ENCODE data around the gene PTPRN2.
"Not testable (repeated sequence)": the region's sequence is repeated elsewhere in the genome, so short reads cannot be mapped to it uniquely, and the experiment has no call there.

Gene PTPRN2

DNA sequence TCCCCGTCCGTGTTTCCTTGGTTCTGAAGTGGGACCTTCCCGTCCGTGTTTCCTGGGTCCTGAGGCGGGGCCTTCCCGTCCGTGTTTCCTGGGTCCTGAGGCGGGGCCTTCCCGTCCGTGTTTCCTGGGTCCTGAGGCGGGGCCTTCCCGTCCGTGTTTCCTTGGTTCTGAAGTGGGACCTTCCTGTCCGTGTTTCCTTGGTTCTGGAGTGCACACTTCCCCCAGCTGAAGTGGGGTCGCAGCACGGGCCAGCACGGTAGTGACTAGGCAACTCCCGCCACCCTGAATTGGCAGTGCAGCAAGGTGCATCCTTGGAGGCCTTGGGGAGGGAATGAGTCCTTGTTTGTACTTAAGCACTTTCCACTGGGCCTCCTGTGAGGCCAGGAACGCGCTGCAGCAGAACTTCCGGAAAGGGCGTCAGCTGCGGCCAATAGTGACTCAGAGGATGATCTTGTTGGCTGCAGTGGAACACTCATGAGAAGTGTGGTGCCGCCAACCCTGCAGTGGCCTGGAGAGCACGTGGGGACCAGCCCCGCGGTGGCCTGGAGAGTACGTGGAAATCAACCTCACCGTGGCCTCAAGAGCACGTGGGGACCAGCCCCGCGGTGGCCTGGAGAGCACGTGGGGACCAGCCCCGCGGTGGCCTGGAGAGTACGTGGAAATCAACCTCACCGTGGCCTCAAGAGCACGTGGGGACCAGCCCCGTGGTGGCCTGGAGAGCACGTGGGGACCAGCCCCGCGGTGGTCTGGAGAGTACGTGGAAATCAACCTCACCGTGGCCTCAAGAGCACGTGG is 685.6 kb downstream of the PTPRN2 start:
- not testable (repeated sequence) for H3K4me1 ChIP-seq (ENCODE audit: control insufficient read depth in 2 of 2, insufficient read depth in 2 of 2, low read length in 2 of 2); H3K27me3 ChIP-seq (ENCODE audit: control insufficient read depth in 2 of 2, insufficient read depth in 2 of 2, low read length in 2 of 2)

DNA sequence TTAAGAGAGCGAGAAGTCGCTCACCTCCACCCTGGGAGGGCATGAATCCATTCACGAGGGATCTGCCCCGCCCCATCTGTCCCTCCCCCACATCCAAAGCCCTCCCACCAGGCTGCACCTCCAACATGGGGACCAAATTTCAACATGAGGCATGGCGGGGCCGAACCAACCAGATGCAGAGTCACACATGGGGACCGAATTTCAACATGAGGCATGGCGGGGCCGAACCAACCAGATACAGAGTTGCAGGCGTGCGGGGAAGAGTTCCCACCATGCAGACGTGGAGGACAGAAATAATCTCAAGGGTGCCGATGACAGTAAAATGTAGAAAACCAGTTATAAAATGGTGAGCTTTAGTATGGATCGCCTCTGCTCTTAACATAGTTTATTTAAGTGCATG is 686.5 kb downstream of the PTPRN2 start:
- no peak overlapping the region for H3K27ac ChIP-seq (ENCODE audit: low read depth in 2 of 2, low read length in 2 of 2)
- no peaks in the 10 kb centered on the region for H3K36me3 ChIP-seq (ENCODE audit: control insufficient read depth in 2 of 2, insufficient read depth in 2 of 2, low read length in 2 of 2)
- H3K9ac ChIP-seq (ENCODE audit: low read depth in 1 of 2, low read length in 2 of 2) = no peak overlapping the region
- H3K4me1 ChIP-seq (ENCODE audit: control insufficient read depth in 2 of 2, insufficient read depth in 2 of 2, low read length in 2 of 2) = no peaks in the 10 kb centered on the region
- H3K27me3 ChIP-seq (ENCODE audit: control insufficient read depth in 2 of 2, insufficient read depth in 2 of 2, low read length in 2 of 2) = no peaks in the 10 kb centered on the region
- no peaks in the 10 kb centered on the region for H3K9me3 ChIP-seq (ENCODE audit: control insufficient read depth in 2 of 2, low read length in 2 of 2)
- no peak overlapping the region for H3K4me3 ChIP-seq (ENCODE audit: low read length in 2 of 2)

More for the DNA sequence above, 685.6 kb downstream of the PTPRN2 start:
- not testable (repeated sequence) for H3K36me3 ChIP-seq (ENCODE audit: control insufficient read depth in 2 of 2, insufficient read depth in 2 of 2, low read length in 2 of 2); H3K9me3 ChIP-seq (ENCODE audit: control insufficient read depth in 2 of 2, low read length in 2 of 2); H3K27ac ChIP-seq (ENCODE audit: low read depth in 2 of 2, low read length in 2 of 2); H3K9ac ChIP-seq (ENCODE audit: low read depth in 1 of 2, low read length in 2 of 2); H3K4me3 ChIP-seq (ENCODE audit: low read length in 2 of 2)

DNA sequence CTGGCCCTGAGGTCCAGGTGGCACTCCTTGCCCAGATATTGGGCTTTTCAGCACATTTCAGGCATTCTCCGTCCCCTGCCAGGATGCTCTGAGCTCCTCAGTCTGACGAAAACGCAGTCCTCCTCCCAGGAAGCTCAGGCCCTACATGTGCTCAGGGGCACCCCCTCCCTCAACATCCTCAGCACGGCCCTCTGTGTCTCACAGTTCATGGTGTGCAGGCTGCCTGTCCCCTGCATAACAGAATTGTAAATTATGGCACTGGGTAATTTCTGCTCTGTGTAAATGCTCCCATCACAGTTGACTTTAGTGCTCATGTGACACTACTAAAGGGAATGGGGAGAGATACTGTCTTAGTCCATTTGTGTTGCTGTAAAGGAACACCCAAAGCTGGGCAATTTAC is 687.1 kb downstream of the PTPRN2 start:
- Histone ChIP-seq H3K4me1 (ENCODE audit: control insufficient read depth in 2 of 2, insufficient read depth in 2 of 2, low read length in 2 of 2) (no peaks in the 10 kb centered on the region), H3K27me3 (ENCODE audit: control insufficient read depth in 2 of 2, insufficient read depth in 2 of 2, low read length in 2 of 2) (no peaks in the 10 kb centered on the region), H3K4me3 (ENCODE audit: low read length in 2 of 2) (no peak overlapping the region)

DNA sequence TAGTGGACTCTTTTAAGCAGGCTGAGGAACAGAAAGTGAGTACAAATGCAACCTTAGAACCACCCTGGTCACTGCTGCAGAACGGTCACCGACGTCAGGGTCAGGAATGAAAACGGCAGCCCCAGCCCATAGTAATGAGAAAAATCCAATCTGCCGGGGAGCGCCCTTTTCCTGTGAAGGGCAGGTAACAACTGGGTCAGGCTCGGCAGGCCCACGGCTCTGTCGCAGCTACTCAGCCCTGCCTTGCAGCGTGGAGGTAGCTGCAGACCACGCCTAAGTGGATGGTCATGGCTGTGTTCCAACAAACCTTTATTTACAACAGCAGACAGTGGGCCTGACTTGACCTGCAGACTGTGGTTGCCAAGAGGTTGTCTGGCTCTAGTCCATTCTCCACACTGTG is 687.6 kb downstream of the PTPRN2 start:
- H3K4me3 ChIP-seq (ENCODE audit: low read length in 2 of 2) = no peak overlapping the region
- H3K27ac ChIP-seq (ENCODE audit: low read depth in 2 of 2, low read length in 2 of 2) = no peak overlapping the region
- no peaks in the 10 kb centered on the region for H3K36me3 ChIP-seq (ENCODE audit: control insufficient read depth in 2 of 2, insufficient read depth in 2 of 2, low read length in 2 of 2)
- no peaks in the 10 kb centered on the region for H3K9me3 ChIP-seq (ENCODE audit: control insufficient read depth in 2 of 2, low read length in 2 of 2)
- no peaks in the 10 kb centered on the region for H3K4me1 ChIP-seq (ENCODE audit: control insufficient read depth in 2 of 2, insufficient read depth in 2 of 2, low read length in 2 of 2)
- no peaks in the 10 kb centered on the region for H3K27me3 ChIP-seq (ENCODE audit: control insufficient read depth in 2 of 2, insufficient read depth in 2 of 2, low read length in 2 of 2)
- H3K9ac ChIP-seq (ENCODE audit: low read depth in 1 of 2, low read length in 2 of 2) = no peak overlapping the region

More for the DNA sequence above, 687.1 kb downstream of the PTPRN2 start:
- H3K36me3 ChIP-seq (ENCODE audit: control insufficient read depth in 2 of 2, insufficient read depth in 2 of 2, low read length in 2 of 2) = no peaks in the 10 kb centered on the region
- no peak overlapping the region for H3K9ac ChIP-seq (ENCODE audit: low read depth in 1 of 2, low read length in 2 of 2)
- no peak overlapping the region for H3K27ac ChIP-seq (ENCODE audit: low read depth in 2 of 2, low read length in 2 of 2)
- no peaks in the 10 kb centered on the region for H3K9me3 ChIP-seq (ENCODE audit: control insufficient read depth in 2 of 2, low read length in 2 of 2)

DNA sequence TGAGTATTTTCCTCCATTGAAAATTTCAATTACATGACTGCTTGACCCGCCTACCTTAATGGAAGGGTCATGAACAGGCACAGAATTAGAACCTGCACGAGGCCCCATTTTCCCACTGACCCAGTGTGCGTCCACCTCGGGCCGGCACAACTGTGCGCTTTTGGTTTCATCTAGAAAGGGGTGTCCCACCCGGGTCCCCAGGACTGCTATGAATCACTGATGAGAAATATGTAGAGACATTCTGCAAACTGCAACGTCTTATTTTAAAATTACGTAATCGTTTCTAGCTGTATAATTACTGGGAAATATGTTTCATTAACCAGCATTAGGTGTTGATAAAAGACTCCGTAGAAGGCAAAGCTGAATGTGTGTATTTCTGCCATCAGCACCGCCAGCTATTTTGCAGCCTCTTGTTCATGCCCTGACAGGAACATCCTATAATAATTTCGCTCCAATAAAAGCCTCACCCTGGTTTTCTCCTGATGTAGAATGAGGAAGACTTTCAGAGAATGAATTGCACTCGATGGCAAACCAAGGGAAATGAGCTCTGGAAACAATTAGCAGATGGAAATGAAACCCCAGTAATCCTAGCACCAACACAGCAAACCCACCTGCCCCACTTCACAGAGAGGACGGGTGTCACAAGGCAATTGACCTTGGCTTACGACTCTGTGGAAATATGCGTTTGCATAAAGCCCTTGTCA is 688.7 kb downstream of the PTPRN2 start:
- no peaks in the 10 kb centered on the region for H3K9me3 ChIP-seq (ENCODE audit: control insufficient read depth in 2 of 2, low read length in 2 of 2)
- no peaks in the 10 kb centered on the region for H3K4me1 ChIP-seq (ENCODE audit: control insufficient read depth in 2 of 2, insufficient read depth in 2 of 2, low read length in 2 of 2)
- H3K36me3 ChIP-seq (ENCODE audit: control insufficient read depth in 2 of 2, insufficient read depth in 2 of 2, low read length in 2 of 2) = no peaks in the 10 kb centered on the region
- no peak overlapping the region for H3K9ac ChIP-seq (ENCODE audit: low read depth in 1 of 2, low read length in 2 of 2)
- H3K4me3 ChIP-seq (ENCODE audit: low read length in 2 of 2) = no peak overlapping the region
- H3K27ac ChIP-seq (ENCODE audit: low read depth in 2 of 2, low read length in 2 of 2) = no peak overlapping the region
- no peaks in the 10 kb centered on the region for H3K27me3 ChIP-seq (ENCODE audit: control insufficient read depth in 2 of 2, insufficient read depth in 2 of 2, low read length in 2 of 2)

DNA sequence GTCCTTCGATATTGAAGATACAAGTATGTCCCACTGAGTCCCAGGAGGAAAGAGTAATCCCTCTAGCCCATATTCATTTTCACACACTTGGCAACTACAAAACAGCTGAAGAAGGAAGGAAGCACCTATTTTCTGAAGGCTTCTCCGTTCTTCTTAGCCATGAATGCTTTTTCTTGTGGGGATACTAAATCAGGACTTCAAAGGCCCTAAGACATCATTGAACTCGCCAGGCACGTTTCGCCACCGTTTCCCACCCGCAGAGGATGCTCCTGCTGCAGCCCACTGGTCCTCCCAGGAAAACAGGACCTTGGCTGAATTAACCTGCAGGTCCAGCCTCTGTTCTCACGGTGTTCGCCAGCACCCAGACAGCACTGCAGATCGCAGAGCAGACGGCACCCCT is 689.4 kb downstream of the PTPRN2 start:
- Histone ChIP-seq H3K9me3 (ENCODE audit: control insufficient read depth in 2 of 2, low read length in 2 of 2) (no peaks in the 10 kb centered on the region), H3K4me1 (ENCODE audit: control insufficient read depth in 2 of 2, insufficient read depth in 2 of 2, low read length in 2 of 2) (no peaks in the 10 kb centered on the region), H3K4me3 (ENCODE audit: low read length in 2 of 2) (no peak overlapping the region), H3K36me3 (ENCODE audit: control insufficient read depth in 2 of 2, insufficient read depth in 2 of 2, low read length in 2 of 2) (no peaks in the 10 kb centered on the region), H3K27ac (ENCODE audit: low read depth in 2 of 2, low read length in 2 of 2) (no peak overlapping the region), H3K9ac (ENCODE audit: low read depth in 1 of 2, low read length in 2 of 2) (no peak overlapping the region), H3K27me3 (ENCODE audit: control insufficient read depth in 2 of 2, insufficient read depth in 2 of 2, low read length in 2 of 2) (no peaks in the 10 kb centered on the region)

DNA sequence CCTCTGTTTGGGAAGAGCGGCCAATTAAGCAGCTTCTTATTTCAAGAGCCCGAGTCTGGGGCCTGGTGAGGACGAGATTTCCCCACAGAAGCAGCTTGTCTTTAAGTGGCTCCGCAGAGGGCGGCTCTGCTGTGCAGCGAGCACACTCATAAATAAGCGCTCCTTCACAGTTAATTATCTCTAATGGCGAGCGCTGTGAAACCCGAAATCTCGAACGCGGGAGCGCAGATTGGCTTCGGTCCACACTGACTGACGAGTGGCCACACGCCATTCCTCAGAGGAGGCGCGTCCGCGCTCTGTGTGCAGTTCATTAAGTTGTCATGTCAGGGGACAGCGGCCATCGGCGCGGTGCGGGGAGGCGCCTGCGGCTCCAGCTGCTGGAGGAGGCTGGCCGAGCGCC is 689.9 kb downstream of the PTPRN2 start:
- Histone ChIP-seq H3K4me1 (ENCODE audit: control insufficient read depth in 2 of 2, insufficient read depth in 2 of 2, low read length in 2 of 2) (no peaks in the 10 kb centered on the region), H3K27me3 (ENCODE audit: control insufficient read depth in 2 of 2, insufficient read depth in 2 of 2, low read length in 2 of 2) (no peaks in the 10 kb centered on the region), H3K9ac (ENCODE audit: low read depth in 1 of 2, low read length in 2 of 2) (no peak overlapping the region), H3K9me3 (ENCODE audit: control insufficient read depth in 2 of 2, low read length in 2 of 2) (no peaks in the 10 kb centered on the region), H3K36me3 (ENCODE audit: control insufficient read depth in 2 of 2, insufficient read depth in 2 of 2, low read length in 2 of 2) (no peaks in the 10 kb centered on the region), H3K27ac (ENCODE audit: low read depth in 2 of 2, low read length in 2 of 2) (no peak overlapping the region), H3K4me3 (ENCODE audit: low read length in 2 of 2) (no peak overlapping the region)

DNA sequence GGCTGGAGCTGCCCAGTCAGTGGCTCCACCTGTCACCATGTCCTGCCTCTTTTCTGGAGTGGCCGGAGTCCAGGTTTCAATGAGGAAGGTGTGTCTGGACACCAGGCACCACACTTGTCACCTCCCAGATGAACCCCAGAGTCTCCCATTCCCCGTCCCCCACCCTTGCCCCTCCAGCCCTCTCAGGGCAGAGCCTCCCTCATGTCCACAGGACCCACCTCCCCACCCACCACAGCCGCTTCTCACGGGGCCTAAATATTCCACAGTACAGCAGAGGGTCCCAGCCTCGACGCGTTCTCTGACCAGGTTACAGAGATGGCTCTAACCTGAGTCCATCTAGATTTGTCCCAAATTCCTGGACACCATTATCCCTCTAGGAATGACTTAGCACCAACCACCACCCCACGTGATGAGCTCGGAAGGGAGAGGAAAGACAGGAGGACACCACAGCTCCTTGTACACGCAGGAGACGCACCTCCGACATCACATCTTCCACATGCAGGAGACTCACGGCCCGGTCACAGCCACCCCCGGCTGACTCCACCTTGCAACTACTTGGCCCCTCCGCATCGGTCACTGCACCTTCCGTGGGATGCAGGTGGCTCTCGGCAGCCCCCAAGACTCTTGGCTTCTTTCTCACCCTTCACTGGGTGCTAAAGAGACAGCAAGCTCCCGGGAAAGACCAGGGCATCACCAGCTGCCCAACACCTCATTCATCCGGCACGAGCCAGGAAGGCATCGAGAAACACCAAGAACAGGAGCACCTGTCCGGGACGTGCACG is 690.7 kb downstream of the PTPRN2 start:
- no peaks in the 10 kb centered on the region for H3K36me3 ChIP-seq (ENCODE audit: control insufficient read depth in 2 of 2, insufficient read depth in 2 of 2, low read length in 2 of 2)
- no peaks in the 10 kb centered on the region for H3K9me3 ChIP-seq (ENCODE audit: control insufficient read depth in 2 of 2, low read length in 2 of 2)
- H3K27ac ChIP-seq (ENCODE audit: low read depth in 2 of 2, low read length in 2 of 2) = no peak overlapping the region
- H3K4me1 ChIP-seq (ENCODE audit: control insufficient read depth in 2 of 2, insufficient read depth in 2 of 2, low read length in 2 of 2) = no peaks in the 10 kb centered on the region
- no peak overlapping the region for H3K9ac ChIP-seq (ENCODE audit: low read depth in 1 of 2, low read length in 2 of 2)
- no peak overlapping the region for H3K4me3 ChIP-seq (ENCODE audit: low read length in 2 of 2)
- H3K27me3 ChIP-seq (ENCODE audit: control insufficient read depth in 2 of 2, insufficient read depth in 2 of 2, low read length in 2 of 2) = no peaks in the 10 kb centered on the region

DNA sequence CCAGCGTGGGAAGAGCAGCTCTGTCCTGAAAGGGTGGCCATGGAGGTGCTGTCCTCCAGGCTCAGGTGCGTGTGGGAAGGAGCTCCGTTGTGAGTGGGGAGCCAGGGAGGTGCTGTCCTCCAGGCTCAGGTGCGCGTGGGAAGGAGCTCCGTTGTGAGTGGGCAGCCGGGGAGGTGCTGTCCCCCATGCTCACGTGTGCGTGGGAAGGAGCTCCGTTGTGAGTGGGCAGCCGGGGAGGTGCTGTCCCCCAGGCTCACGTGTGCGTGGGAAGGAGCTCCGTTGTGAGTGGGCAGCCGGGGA is 691.3 kb downstream of the PTPRN2 start:
- not testable (repeated sequence) for H3K4me3 ChIP-seq (ENCODE audit: low read length in 2 of 2); H3K27me3 ChIP-seq (ENCODE audit: control insufficient read depth in 2 of 2, insufficient read depth in 2 of 2, low read length in 2 of 2); H3K9me3 ChIP-seq (ENCODE audit: control insufficient read depth in 2 of 2, low read length in 2 of 2); H3K36me3 ChIP-seq (ENCODE audit: control insufficient read depth in 2 of 2, insufficient read depth in 2 of 2, low read length in 2 of 2); H3K4me1 ChIP-seq (ENCODE audit: control insufficient read depth in 2 of 2, insufficient read depth in 2 of 2, low read length in 2 of 2); H3K9ac ChIP-seq (ENCODE audit: low read depth in 1 of 2, low read length in 2 of 2); H3K27ac ChIP-seq (ENCODE audit: low read depth in 2 of 2, low read length in 2 of 2)
